AG04449 (cell line): ENCODE results near the gene PPP1R27.

Source experiments
- CTCF ChIA-PET: fragments of 350-600 bp; formaldehyde crosslinking; extraction: SDS; loops from one replicate; lab custom pipeline; 2021; ENCODE audit warnings: antibody characterized with exemption; lab: Yijun Ruan, JAX
- POLR2A ChIA-PET: fragments of 400-600, 350-600 bp; formaldehyde crosslinking; extraction: SDS; loops from one replicate; lab custom pipeline; 2020; ENCODE audit warnings: antibody characterized with exemption, inconsistent platforms; lab: Yijun Ruan, JAX
- DNase-seq: peaks from one replicate; pipeline ENCODE4 v3.0.0-alpha.2; 2010; ENCODE audit warnings: low read depth, low spot score
- H3K4me3 ChIP-seq: 2 replicates; pipeline ENCODE4 v1.5.1; 2011; ENCODE audit warnings: low read depth, mild to moderate bottlenecking, control low read depth, low read length
- TF ChIP-seq, protein P1 (sequence below): IDR thresholded peaks from one replicate; pipeline ENCODE4 v1.5.1; 2011; ENCODE audit warnings: mild to moderate bottlenecking, moderate library complexity, low read length, control low read depth, inconsistent platforms; ENCODE audit not compliant: insufficient read depth; ENCODE audit errors: missing control alignments

Gene PPP1R27

DNA sequence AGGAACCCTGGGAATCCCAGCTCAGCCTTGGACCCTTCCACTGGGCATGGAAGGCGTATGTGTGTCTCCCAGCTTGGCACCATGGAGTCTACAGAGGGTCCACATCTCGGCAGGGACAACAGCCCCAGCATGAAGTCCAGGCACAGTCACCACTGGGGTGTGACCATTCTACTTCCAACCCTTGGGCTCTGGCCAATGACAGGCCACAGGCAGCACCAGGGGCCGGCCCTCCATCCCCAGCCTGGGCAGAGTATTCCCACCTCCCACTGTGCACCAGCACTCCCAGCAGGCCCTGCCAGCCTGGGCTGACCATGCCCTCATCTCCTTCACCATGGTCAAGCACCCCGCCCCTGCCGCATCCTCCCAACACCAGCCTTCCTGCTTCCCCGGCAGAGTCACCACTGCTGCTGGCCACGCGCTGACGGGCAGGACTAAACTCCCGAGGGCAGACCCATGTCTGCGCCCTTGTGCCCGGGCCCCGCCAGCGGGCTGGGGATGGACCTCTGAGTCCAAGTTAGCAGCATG is 9.5 kb upstream of the PPP1R27 start:
- DNase-seq: no peak
- POLR2A ChIA-PET: no interaction called here
- no peak overlapping the region for H3K4me3 ChIP-seq
- TF ChIP-seq, protein P1, sequence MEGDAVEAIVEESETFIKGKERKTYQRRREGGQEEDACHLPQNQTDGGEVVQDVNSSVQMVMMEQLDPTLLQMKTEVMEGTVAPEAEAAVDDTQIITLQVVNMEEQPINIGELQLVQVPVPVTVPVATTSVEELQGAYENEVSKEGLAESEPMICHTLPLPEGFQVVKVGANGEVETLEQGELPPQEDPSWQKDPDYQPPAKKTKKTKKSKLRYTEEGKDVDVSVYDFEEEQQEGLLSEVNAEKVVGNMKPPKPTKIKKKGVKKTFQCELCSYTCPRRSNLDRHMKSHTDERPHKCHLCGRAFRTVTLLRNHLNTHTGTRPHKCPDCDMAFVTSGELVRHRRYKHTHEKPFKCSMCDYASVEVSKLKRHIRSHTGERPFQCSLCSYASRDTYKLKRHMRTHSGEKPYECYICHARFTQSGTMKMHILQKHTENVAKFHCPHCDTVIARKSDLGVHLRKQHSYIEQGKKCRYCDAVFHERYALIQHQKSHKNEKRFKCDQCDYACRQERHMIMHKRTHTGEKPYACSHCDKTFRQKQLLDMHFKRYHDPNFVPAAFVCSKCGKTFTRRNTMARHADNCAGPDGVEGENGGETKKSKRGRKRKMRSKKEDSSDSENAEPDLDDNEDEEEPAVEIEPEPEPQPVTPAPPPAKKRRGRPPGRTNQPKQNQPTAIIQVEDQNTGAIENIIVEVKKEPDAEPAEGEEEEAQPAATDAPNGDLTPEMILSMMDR: no peak
- CTCF ChIA-PET: interaction anchor here (0.7 to 2.9 kb wide), 2 partner anchors 9 to 11 kb away, joined by 3 to 12 read pairs; partner anchors contain the start of gene MCRIP1

DNA sequence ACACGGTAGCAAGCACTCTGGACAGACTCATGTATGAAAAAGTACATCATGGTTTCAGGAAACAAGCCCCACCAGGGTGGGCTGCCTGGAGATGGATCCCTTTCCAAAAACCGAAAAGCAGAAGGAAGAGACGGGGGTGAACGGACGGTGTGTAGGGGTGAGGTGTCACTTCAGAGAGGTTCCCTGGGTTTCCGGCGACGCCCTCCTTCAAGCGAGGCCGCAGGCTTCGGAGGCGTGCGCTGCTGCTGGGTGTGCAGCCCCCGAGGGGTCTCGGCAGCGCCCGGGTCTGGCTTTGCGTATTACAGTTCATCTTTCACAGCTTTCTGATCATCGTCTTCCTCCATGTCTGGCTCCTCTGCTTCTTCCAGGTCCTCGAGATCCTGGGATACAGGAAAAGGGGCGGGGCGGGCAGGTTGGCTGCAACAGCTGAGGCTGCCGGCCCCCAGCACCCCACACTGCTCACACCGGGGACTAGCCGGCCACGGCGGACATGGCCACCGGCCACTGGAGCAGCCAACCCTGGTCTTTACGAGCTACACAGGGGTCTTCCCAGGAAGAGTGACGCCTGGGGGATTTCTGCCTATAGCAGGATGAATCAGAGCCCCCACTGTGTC is 9.0 kb upstream of the PPP1R27 start:
- H3K4me3 ChIP-seq: no peak overlapping the region
- TF ChIP-seq, protein P1: no peak
- no peak for DNase-seq
- CTCF ChIA-PET: interaction anchor here (0.7 to 2.9 kb wide), 3 partner anchors 9 to 10 kb away, joined by 3 to 12 read pairs (median 9); partner anchors contain the start of genes MCRIP1 and PPP1R27
- POLR2A ChIA-PET: no interaction called here

DNA sequence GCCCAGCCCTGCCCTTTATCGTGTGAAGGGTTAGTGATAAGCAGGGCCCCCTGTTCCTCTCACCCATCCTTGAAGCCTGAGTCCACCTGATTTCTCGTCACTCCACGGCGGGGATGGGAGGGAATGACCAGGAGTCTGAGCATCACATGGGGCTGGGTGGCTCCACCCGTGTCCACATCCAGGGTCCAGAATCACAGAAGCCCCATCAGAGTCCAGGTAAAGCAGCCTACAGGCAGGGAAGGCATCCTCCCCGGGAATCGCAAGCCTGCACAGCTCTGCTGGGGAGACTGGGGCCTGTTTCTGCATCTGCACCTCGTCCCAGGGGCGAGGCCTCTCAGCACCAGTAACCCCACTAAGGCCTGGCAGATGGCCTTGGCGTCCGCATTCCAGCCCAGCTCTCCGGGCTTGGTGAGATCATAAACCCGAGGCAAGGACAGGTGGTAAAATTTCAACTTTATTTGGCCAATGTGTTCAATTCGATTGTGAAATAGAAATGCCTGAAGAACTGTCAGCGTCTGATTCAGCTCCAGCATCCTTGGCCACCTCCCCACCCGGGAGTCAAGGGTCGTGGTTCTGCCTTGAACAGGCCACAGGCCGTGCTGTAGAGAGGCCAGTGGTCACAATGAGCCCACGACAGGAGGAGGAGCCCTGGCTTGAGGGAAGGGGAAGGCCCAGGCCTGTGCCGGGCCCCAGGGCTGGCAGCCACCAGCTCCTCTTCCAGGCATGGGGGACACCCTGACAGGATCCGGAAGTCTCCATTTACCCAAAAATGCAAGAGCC is 8.1 kb upstream of the PPP1R27 start:
- ChIA-PET CTCF (interaction anchor here (1.8 to 2.9 kb wide), 2 partner anchors 9 to 10 kb away, joined by 9 to 12 read pairs; partner anchors contain the start of genes MCRIP1 and PPP1R27), POLR2A (interaction anchor here (0.8 to 1.6 kb wide), 2 partner anchors 10 to 18 kb away, joined by 3 to 6 read pairs; partner anchors contain the start of gene MCRIP1)
- no peak for DNase-seq
- no peak overlapping the region for H3K4me3 ChIP-seq
- TF ChIP-seq, protein P1: no peak

DNA sequence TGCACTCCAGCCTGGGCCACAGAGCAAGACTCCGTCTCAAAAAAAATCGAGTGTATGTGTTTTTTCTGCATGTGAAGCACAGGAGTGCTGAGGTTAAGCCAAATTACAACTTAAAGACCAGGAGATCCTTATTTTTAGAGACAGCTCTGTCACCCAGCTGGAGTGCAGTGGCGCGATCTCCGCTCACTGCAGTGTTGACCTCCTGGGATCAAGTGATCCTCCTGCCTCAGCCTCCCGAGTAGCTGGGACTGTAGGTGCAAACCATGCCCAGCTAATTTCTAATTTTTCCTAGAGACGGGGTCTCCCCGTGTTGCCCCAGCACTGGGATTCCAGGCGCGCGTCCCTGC is 7.5 kb upstream of the PPP1R27 start:
- no peak for DNase-seq
- ChIA-PET CTCF (interaction anchor here (1.8 to 2.9 kb wide), 2 partner anchors 8 to 11 kb away, joined by 9 to 12 read pairs; partner anchors contain the start of genes MCRIP1 and PPP1R27), POLR2A (interaction anchor here (0.8 to 1.6 kb wide), 3 partner anchors 9 to 19 kb away, joined by 3 to 6 read pairs (median 5); partner anchors contain the start of gene MCRIP1)

DNA sequence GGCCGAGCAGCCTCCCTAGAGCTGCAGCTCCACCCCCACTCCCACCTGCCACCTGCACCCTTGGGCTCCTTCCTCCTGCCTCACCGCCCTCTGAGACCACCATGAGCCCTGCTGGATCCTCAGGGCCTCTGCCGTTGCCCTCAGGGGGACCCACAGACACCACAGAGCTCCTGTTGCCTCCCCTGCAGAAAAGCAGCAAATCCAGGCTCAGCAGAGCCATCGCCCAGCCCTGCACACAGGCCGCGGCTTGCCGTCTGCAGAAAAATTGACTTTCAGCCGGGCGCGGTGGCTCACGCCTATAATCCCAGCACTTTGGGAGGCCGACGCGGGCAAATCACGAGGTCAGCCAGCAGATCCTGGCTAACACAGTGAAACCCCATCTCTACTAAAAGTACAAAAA is 7.0 kb upstream of the PPP1R27 start:
- ChIA-PET CTCF (interaction anchor here (0.7 to 2.9 kb wide), 3 partner anchors 8 to 241 kb away, joined by 3 to 12 read pairs (median 9); partner anchors contain the start of genes MCRIP1 and PPP1R27), POLR2A (interaction anchor here (1.1 to 1.6 kb wide), 3 partner anchors 9 to 111 kb away, joined by 3 to 6 read pairs (median 5); partner anchors contain the start of gene MCRIP1)
- no peak overlapping the region for H3K4me3 ChIP-seq
- TF ChIP-seq, protein P1: no peak
- no peak for DNase-seq

More for the DNA sequence above, 7.5 kb upstream of the PPP1R27 start:
- no peak overlapping the region for H3K4me3 ChIP-seq
- TF ChIP-seq, protein P1: no peak
